Pancreas (tissue), 10 donors: Measurements from ENCODE around the gene ATP12A. TPM values are rescaled to one million over a fixed set of nuclear protein-coding genes. Genes with fewer than 3 reads are reported as not detected.

Source experiments
- ATAC-seq, 4 donors: fragments of 200-7000 bp; cut with Tn5 transposase; one replicate each; pipeline versions ENCODE4 v1.8.0 to v1.9.1; 2020; ENCODE audit warnings: mild to moderate bottlenecking in 4 of 4, moderate library complexity in 4 of 4
- DNase-seq, 6 donors: peaks; one replicate each; pipeline ENCODE4 v3.0.0-alpha.2; 2020
- FAIRE-seq: peaks from 2 replicates; lab custom pipeline; 2012; peaks lifted over from hg19 to GRCh38; lab: Jason Lieb, UNC
- H3K27ac ChIP-seq, 4 donors: fragments of 200-600 bp; sonication (generic); 1 replicate in 3 of 4; 2 replicates in 1 of 4; pipeline versions ENCODE4 v1.5.0 to v1.8.0; 2020
- H3K27me3 ChIP-seq, 4 donors: fragments of 200-600 bp; one replicate each; pipeline ENCODE4 v1.8.0; 2021
- H3K36me3 ChIP-seq, 3 donors: fragments of 200-600 bp; sonication (generic) in 1 of 3; one replicate each; pipeline versions ENCODE4 v1.5.0 to v1.8.0; 2020 to 2021
- H3K4me1 ChIP-seq, 3 donors: fragments of 200-600 bp; one replicate each; pipeline ENCODE4 v1.8.0; 2021
- H3K4me3 ChIP-seq, 4 donors: fragments of 200-600 bp; sonication (generic) in 2 of 4; one replicate each; pipeline versions ENCODE4 v1.5.0 to v1.8.0; 2020 to 2021
- H3K9me3 ChIP-seq, 4 donors: fragments of 200-600 bp; one replicate each; pipeline ENCODE4 v1.8.0; 2021
- WGBS, 2 donors: extraction: QIAGEN DNeasy Blood & Tissue Kit; methylation state at CpG; one replicate each; pipeline ENCODE4 v1.1.7; 2013; 5-methylcytosine and 5-hydroxymethylcytosine counted together
- intact Hi-C, 3 donors: fragments of 100-400 bp; cut with DNase I; formaldehyde crosslinking; loops; one replicate each; pipeline versions ENCODE4 v1.11.1 to v1.14.2; 2022
- polyA plus RNA-seq, 2 donors: library from polyadenylated mRNA; stranded (reverse); fragments of 200-250 nt; gene quantifications; one replicate each; pipeline ENCODE4 v1.2.3, GENCODE V29; 2013
- total RNA-seq, 6 donors: library from RNA; stranded (reverse); fragmentation: NEBNext Ultra II Directional in 4 of 6; extraction: Animal tissue kit (Norgen Biotek cat#: 25700) in 4 of 6; gene quantifications; one replicate each; pipeline versions ENCODE4 v1.2.1 to v1.2.4, GENCODE V29; 2021 to 2023
- TF ChIP-seq, protein P1 (sequence below), 4 donors: fragments of 200-600 bp; sonication (generic) in 3 of 4; IDR thresholded peaks; one replicate each; pipeline versions ENCODE4 v1.5.0 to v1.8.0; 2021; ENCODE audit warnings: antibody characterized with exemption in 4 of 4
- donor health status: healthy with polysubstance abuse.
- donor health status: DM: no; HTN: no; CAD: no; lungs with moderate emphysema.
- donor health status: DM: no; HTN: no; CAD: no.
- donor health status: control.
- donor health status: control.
- donor health status: Bipolar disorder and iron deficiency.
- donor health status: DM: yes; HTN: yes; CAD: no.
- donor health status: DM: no; HTN: no; CAD: no.
- donor health status: DM: no; HTN: no; CAD: no.
- donor health status: DM: yes; HTN: yes; CAD: no.

ATP12A gene
- total and polyA plus RNA-seq, 8 donors = 0.05 to 0.06 TPM; not detected in 6

DNA sequence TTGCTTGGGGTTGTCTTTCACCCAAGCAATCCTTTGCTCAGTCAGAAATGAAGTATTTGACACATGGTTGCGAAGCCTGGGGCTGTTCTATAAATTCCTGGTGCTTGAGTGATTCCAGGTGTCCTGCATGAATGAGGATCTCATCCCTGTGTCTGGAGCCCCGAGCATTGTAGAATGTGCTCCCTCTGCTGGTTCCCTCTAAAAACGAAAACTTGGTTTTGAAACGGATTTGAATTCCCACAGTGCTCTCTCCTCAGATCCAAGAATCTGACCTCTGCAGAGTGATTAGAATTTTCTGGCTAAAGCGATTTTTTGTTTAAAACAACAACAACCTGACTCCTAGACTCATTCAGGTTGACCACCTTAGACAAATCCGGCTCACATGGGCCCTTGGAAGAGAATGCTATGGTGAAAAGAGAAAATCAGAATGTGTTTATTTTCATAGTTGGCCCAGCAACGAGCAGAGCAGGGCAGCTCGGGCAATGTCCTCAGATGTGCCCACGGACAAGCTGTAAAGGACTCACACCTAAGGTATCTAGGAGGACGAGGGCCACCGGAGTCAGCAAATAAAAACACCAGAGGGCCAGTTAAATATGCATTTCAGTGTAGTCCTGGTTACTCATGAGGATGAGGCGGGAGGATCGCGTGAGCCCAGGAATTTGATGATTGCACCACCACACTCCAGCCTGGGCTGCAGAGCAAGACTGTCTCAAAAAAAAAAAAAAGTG is 8.7 kb upstream of the ATP12A start:
- H3K27me3 ChIP-seq = peaks cover 0 to 2% (median 0%) of the 10 kb centered on the region in 4 donors
- intact Hi-C loops = no loop called here
- DNase-seq (peak in 4 of 6 donors; percentile 13 to 29 (median 22)), FAIRE-seq (no peak), ATAC-seq (peak; percentile 48 to 92 (median 88))
- 13 to 17% methylated on average over 14 of the region's 14 CpGs for WGBS, 2 donors
- no peaks in the 10 kb centered on the region for H3K36me3 ChIP-seq
- no peaks in the 10 kb centered on the region for H3K9me3 ChIP-seq
- peak overlapping the region in 1 of 4 donors; percentile 12 for H3K27ac ChIP-seq
- TF ChIP-seq, protein P1, sequence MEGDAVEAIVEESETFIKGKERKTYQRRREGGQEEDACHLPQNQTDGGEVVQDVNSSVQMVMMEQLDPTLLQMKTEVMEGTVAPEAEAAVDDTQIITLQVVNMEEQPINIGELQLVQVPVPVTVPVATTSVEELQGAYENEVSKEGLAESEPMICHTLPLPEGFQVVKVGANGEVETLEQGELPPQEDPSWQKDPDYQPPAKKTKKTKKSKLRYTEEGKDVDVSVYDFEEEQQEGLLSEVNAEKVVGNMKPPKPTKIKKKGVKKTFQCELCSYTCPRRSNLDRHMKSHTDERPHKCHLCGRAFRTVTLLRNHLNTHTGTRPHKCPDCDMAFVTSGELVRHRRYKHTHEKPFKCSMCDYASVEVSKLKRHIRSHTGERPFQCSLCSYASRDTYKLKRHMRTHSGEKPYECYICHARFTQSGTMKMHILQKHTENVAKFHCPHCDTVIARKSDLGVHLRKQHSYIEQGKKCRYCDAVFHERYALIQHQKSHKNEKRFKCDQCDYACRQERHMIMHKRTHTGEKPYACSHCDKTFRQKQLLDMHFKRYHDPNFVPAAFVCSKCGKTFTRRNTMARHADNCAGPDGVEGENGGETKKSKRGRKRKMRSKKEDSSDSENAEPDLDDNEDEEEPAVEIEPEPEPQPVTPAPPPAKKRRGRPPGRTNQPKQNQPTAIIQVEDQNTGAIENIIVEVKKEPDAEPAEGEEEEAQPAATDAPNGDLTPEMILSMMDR (IDR thresholded peaks at IDR 0.05) = peak in 3 of 4 donors; percentile 10 to 35 (median 14)
- H3K4me3 ChIP-seq = peak overlapping the region in 1 of 4 donors; percentile 5
- H3K4me1 ChIP-seq = peaks cover 0 to 4% (median 0%) of the 10 kb centered on the region in 3 donors

DNA sequence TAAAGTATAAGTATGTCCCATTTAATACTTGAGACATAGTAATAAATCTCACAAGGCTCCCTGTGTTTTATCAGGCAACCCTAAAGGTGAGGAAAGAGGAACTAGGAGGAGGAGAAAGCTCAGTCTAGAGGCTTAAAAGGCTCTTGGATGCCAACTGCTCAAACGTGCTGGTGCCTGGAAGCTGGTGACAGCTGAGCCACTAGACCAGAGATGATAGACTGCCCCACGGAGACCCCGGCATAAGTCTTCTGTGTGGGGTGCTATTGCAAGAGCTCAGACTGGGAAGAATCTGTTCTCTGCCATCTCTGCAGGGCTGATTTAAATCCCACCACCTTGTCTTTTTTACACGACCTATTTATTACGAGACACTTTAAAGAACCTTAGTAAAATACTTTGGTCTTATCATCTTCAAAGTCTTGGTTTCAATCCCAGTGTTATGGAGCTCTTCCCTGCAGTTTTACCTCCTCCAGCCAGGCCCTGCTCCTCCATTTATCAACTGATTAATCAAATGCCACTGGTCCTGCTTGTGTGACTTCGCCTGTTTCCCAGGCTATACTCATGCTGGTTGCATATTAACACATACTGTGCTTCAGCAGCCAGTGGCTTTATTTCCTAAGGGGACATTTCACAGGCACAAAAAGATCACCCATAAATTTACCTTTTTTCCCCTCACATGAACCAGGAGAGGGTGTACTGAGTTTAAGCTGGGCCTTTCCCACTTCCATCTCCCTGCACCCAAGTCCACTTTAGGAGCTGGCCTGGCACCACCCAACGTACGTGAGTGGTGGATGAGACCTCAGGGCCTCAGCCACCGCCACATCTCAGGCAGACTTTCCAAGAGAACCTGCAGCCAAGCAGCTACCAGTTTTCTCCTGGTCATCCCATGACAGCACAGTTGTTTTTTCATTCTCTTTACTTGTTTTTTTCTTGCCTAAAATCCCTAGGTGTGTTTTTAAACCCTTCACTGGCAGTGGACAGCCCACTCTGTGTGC is 7.8 kb upstream of the ATP12A start:
- Histone ChIP-seq H3K4me1 (peaks cover 0 to 4% (median 0%) of the 10 kb centered on the region in 3 donors), H3K9me3 (no peaks in the 10 kb centered on the region), H3K36me3 (no peaks in the 10 kb centered on the region), H3K27ac (no peak overlapping the region), H3K4me3 (no peak overlapping the region), H3K27me3 (peaks cover 0 to 5% (median 0%) of the 10 kb centered on the region in 4 donors)
- ATAC-seq (peak in 2 of 4 donors; percentile 56 to 72), DNase-seq (no peak), FAIRE-seq (no peak)
- 38 to 51% methylated on average over 9 of the region's 9 CpGs for WGBS, 2 donors
- TF ChIP-seq, protein P1 (IDR thresholded peaks at IDR 0.05) = no peak
- intact Hi-C loops = no loop called here

DNA sequence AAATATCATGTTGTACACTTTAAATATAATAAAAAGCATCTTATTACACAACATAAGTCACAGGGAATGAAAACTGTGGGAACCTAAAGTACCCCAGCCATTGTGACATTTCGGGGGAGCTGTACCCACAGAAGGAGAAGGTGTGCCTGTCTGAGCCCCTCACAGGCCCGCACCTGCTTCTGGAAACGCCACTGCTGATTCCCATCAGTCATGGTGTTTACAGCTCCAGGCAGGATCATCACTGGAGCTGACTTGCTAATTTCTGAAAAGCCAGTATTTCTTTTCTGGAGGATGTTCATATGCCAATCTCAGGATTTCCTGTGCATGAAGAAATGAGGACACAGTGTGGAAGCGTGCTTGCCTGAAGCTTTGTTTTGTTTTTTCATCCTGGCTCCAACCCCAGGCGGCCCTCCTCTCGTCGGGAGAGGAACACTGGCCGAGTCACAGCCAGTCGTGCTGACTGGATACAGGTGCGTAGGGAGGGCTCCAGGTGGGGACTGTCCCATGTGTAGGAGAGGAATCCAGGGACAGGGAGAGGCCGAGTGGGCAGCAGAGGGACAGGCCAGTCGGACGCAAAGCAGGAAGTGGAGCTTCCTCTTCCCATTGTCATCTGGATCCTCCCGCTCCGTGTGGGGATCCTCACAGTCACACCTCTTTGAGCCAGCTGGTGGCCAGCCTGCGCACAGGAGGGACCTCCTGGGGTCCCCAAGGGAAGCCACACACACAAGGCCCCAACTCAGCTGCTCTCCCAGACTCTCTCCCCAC is 4.2 kb upstream of the ATP12A start:
- intact Hi-C loops = no loop called here
- 61 to 75% methylated on average over 16 of the region's 16 CpGs for WGBS, 2 donors
- no peak for ATAC-seq

GRCh38 chr13:24678151-24678550 is 2.1 kb upstream of the ATP12A start:
- H3K9me3 ChIP-seq = no peaks in the 10 kb centered on the region
- no peak overlapping the region for H3K27ac ChIP-seq
- FAIRE-seq (no peak), ATAC-seq (no peak), DNase-seq (no peak)
- intact Hi-C loops = no loop called here
- no peak overlapping the region for H3K4me3 ChIP-seq
- peaks cover 0 to 17% (median 4%) of the 10 kb centered on the region in 4 donors for H3K27me3 ChIP-seq
- 77 to 83% methylated on average over 3 of the region's 3 CpGs for WGBS, 2 donors
- H3K36me3 ChIP-seq = no peaks in the 10 kb centered on the region
- TF ChIP-seq, protein P1 (IDR thresholded peaks at IDR 0.05) = no peak
- peaks cover 0 to 3% (median 0%) of the 10 kb centered on the region in 3 donors for H3K4me1 ChIP-seq

More for the DNA sequence above, 4.2 kb upstream of the ATP12A start:
- Histone ChIP-seq H3K36me3 (no peaks in the 10 kb centered on the region), H3K27me3 (peaks cover 0 to 17% (median 4%) of the 10 kb centered on the region in 4 donors), H3K4me3 (no peak overlapping the region), H3K4me1 (peaks cover 0 to 4% (median 3%) of the 10 kb centered on the region in 3 donors), H3K27ac (no peak overlapping the region), H3K9me3 (no peaks in the 10 kb centered on the region)
- TF ChIP-seq, protein P1 (IDR thresholded peaks at IDR 0.05) = no peak
- no peak for DNase-seq
- FAIRE-seq = no peak
